ENCODE measurements around the gene HS6ST1. TPM values are rescaled to one million over a fixed set of nuclear protein-coding genes. Genes with fewer than 3 reads are reported as not detected.

Gene HS6ST1
- total RNA-seq, 1 donor from 2014 or later: 68.5 TPM

DNA sequence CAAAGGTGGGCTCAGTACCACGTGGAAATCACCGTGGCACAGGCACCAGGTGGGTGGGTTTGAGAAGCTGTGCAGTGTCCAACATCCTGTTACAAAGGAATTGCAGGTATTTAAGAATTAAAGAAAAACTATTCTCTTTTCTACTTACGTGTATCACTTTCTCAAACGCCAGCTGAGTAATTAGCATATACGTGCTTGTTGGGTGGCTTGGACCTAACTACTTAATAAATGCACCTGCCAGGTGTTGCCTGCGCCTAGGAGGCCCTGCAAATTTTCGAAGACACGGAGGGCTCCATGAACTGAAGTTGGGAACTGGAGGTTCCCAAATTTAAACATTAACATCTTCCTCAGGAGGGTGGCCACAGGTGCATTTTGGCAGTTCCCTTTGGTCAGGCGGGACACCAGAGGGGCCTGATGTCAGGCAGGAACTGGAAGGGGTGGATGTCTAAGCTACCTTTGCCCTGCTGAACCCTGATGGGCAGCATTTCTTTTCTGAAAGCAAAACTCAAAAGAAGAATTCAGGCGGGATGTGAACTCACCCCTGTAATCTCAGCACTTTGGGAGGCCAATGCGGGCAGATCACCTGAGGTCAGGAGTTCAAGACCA, 84.8 kb downstream of the HS6ST1 start:
- no peaks in the 10 kb centered on the region for H3K27me3 ChIP-seq
- DNase-seq (ENCODE audit: extremely low spot score in 2 of 2): peak in 1 of 2 donors; percentile 58
- H3K4me3 ChIP-seq: peak overlapping the region in 1 of 2 donors; percentile 65
- no peak overlapping the region for H3K27ac ChIP-seq
- H3K4me1 ChIP-seq: peaks cover 11% of the 10 kb centered on the region
- TF ChIP-seq POLR2A (IDR thresholded peaks at IDR 0.05) (no peak), POLR2AphosphoS5 (IDR thresholded peaks at IDR 0.05; ENCODE audit: insufficient read depth in 1 of 2, low read depth in 1 of 2) (no peak)
- TF ChIP-seq, protein P1, sequence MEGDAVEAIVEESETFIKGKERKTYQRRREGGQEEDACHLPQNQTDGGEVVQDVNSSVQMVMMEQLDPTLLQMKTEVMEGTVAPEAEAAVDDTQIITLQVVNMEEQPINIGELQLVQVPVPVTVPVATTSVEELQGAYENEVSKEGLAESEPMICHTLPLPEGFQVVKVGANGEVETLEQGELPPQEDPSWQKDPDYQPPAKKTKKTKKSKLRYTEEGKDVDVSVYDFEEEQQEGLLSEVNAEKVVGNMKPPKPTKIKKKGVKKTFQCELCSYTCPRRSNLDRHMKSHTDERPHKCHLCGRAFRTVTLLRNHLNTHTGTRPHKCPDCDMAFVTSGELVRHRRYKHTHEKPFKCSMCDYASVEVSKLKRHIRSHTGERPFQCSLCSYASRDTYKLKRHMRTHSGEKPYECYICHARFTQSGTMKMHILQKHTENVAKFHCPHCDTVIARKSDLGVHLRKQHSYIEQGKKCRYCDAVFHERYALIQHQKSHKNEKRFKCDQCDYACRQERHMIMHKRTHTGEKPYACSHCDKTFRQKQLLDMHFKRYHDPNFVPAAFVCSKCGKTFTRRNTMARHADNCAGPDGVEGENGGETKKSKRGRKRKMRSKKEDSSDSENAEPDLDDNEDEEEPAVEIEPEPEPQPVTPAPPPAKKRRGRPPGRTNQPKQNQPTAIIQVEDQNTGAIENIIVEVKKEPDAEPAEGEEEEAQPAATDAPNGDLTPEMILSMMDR (IDR thresholded peaks at IDR 0.05): no peak
- intact Hi-C loops (cut with DNase I): no loop called here
- no peaks in the 10 kb centered on the region for H3K9me3 ChIP-seq
- no peaks in the 10 kb centered on the region for H3K36me3 ChIP-seq

DNA sequence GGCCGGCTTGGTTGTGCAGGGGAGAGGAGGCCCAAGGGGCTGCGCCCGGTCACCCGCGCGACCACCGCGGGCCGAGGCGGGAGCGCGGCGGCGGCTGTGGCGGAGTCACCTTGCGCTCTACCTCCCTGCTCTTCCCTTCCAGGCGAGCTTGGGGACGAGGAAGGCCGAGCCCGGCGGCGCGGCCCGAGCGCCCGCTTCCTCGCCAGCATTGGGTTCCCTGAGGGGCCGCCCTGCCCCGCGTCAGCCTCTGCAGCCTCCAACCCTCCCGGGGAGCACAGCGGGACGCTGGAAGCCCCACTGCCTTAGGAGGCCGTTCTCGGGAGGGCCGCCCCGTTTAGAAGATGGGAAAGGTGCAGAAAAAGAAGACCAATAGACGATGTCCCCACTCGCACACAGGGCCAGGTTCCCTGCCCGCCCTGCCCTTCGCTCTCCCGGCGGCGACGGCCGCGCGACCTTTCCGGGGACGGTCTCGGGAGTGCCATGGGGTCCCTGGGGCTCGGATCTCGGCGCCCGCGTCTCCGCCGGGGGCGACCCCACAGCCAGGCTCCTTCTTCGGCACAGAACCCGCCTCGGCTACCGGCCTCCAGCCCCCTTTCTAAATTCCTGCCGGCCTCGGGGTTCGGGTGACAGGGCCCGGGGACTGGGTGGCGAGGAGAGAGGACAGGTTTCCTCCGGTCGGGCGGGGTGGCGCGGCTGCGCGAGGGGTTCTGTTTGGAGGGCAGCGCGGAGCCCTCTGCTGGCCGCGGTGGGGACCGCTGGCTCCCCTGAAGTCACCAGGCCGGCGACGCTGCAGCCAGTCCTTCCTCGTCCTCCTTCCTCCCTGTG, 85.5 kb downstream of the HS6ST1 start:
- Histone ChIP-seq H3K9me3 (no peaks in the 10 kb centered on the region), H3K27ac (peak overlapping the region; percentile 77), H3K4me3 (peak overlapping the region; percentile 65 to 83), H3K36me3 (no peaks in the 10 kb centered on the region), H3K27me3 (no peaks in the 10 kb centered on the region), H3K4me1 (peaks cover 11% of the 10 kb centered on the region)
- TF ChIP-seq POLR2AphosphoS5 (IDR thresholded peaks at IDR 0.05; ENCODE audit: insufficient read depth in 1 of 2, low read depth in 1 of 2) (peak in 1 of 2 donors; percentile 38), POLR2A (IDR thresholded peaks at IDR 0.05) (no peak)
- TF ChIP-seq, protein P1 (IDR thresholded peaks at IDR 0.05): peak; percentile 73 to 82 (median 80)
- no peak for DNase-seq (ENCODE audit: extremely low spot score in 2 of 2)
- intact Hi-C loops (cut with DNase I): no loop called here

DNA sequence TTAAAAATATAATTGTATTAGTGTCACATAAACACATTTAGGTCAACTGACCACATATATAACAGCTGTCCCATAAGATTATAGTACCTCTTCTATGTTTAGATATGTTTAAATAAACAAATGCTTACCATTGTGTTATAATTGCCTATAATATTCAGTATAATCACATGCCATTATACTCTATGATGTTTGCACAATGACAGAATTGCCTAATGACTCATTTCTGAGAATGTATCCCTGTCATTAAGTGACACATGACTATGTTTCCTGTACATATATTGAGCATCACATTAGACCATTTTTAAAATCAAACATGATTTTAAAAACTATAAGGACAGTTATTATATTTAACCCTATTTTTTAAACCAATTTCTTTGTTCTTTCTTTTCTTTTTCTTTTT, 89.8 kb downstream of the HS6ST1 start:
- H3K27me3 ChIP-seq: no peaks in the 10 kb centered on the region
- intact Hi-C loops (cut with DNase I): no loop called here
- no peaks in the 10 kb centered on the region for H3K36me3 ChIP-seq
- H3K4me1 ChIP-seq: peaks cover 10% of the 10 kb centered on the region
- no peaks in the 10 kb centered on the region for H3K9me3 ChIP-seq
- H3K4me3 ChIP-seq: no peak overlapping the region
- no peak overlapping the region for H3K27ac ChIP-seq
- no peak for DNase-seq (ENCODE audit: extremely low spot score in 2 of 2)
- no peak for TF ChIP-seq POLR2AphosphoS5 (IDR thresholded peaks at IDR 0.05; ENCODE audit: insufficient read depth in 1 of 2, low read depth in 1 of 2)

DNA sequence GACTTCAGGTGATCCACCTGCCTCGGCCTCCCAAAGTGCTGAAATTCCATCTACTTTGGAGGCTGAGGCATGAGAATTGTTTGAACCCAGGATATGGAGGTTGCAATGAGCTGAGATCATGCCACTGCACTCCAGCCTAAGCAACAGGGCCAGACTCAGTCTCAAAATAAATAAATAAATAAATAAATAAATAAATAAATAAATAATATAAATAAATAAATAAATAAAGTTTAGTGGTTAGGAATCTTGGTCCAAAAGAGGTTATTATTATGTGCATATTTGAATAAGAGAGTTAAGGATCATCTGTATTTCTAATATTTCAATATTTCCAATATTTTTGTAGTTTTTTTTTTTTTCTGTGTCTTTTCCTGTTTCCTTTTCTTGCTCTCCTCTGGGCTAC, 90.8 kb downstream of the HS6ST1 start:
- H3K4me3 ChIP-seq: no peak overlapping the region
- H3K9me3 ChIP-seq: no peaks in the 10 kb centered on the region
- H3K36me3 ChIP-seq: no peaks in the 10 kb centered on the region
- DNase-seq (ENCODE audit: extremely low spot score in 2 of 2): no peak
- intact Hi-C loops (cut with DNase I): no loop called here
- peaks cover 5% of the 10 kb centered on the region for H3K4me1 ChIP-seq
- H3K27ac ChIP-seq: no peak overlapping the region
- TF ChIP-seq POLR2A (IDR thresholded peaks at IDR 0.05): no peak
- TF ChIP-seq, protein P1 (IDR thresholded peaks at IDR 0.05): no peak
- TF ChIP-seq POLR2AphosphoS5 (IDR thresholded peaks at IDR 0.05; ENCODE audit: insufficient read depth in 1 of 2, low read depth in 1 of 2): no peak
- no peaks in the 10 kb centered on the region for H3K27me3 ChIP-seq

DNA sequence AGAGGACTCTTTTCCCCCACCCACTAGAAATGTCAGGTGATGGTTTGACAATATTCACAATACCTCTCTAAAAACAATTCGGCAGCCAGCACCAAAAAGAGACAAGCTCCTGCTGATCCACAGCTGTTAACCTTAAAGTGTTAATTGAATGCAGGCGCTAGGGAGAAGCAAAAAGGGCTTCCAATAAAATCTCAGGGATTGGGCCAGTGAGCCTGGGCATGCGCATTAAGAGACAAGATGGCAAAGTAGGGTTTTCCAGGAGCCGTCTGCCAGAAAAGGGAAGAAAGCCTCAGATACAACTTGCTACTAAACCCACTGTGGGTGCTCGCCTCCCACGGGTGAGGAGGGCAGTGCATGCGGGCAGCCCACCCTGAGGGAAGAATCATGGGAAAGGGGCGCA, 98.8 kb downstream of the HS6ST1 start:
- DNase-seq (ENCODE audit: extremely low spot score in 2 of 2): no peak

More for the DNA sequence above, 98.8 kb downstream of the HS6ST1 start:
- H3K36me3 ChIP-seq: no peaks in the 10 kb centered on the region
- H3K27ac ChIP-seq: no peak overlapping the region
- no peak for TF ChIP-seq POLR2A (IDR thresholded peaks at IDR 0.05)
- no peak for TF ChIP-seq POLR2AphosphoS5 (IDR thresholded peaks at IDR 0.05; ENCODE audit: insufficient read depth in 1 of 2, low read depth in 1 of 2)
- TF ChIP-seq, protein P1 (IDR thresholded peaks at IDR 0.05): no peak
- no peaks in the 10 kb centered on the region for H3K9me3 ChIP-seq
- no peak overlapping the region for H3K4me3 ChIP-seq
- no peaks in the 10 kb centered on the region for H3K27me3 ChIP-seq
- intact Hi-C loops (cut with DNase I): no loop called here
- no peaks in the 10 kb centered on the region for H3K4me1 ChIP-seq
